ENCODE results near the gene LY6G6F.

GRCh38 chr6:31730631-31731086 lies 24.0 kb downstream of the LY6G6F start:
- TF ChIP-seq CTCF (IDR thresholded peaks at IDR 0.05; ENCODE audit: low read length) (no peak), EZH2phosphoT487 (IDR thresholded peaks at IDR 0.05; ENCODE audit: low read length) (no peak), EZH2 (optimal IDR thresholded peaks at IDR 0.05; ENCODE audit: low read depth, low read length) (no peak)

Data from MM.1S (cell line).